Activated CD4-positive, alpha-beta T cell treated with anti-CD3 and anti-CD28 coated beads, Interleukin-2, amount 50 U/mL, for 1 hour (primary cell): ENCODE data around the gene PDHA1.

Experiments
- DNase-seq: peaks from one replicate; pipeline ENCODE4 v3.0.0-alpha.2; 2020

PDHA1 gene

DNA sequence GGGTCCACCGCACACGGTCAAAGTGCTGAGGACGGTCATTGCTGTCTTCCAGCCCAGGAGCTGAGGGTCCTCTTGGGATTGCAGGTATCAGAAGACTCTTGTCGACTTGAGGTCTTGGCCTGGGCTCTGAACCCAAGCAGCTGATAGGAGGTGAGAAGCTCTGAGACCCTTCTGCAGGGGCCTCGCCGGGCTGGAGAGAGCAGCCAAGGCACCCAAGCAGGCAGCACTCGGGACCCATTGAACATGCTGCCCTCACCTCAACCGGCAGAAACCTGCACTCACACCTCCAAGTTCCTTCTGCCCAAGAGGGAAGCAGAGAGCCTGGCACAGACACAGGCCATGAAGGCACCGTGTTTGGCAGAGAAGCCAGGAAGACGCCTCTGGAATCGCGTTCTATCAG is 34.1 kb downstream of the PDHA1 start:
- DNase-seq, result no peak

DNA sequence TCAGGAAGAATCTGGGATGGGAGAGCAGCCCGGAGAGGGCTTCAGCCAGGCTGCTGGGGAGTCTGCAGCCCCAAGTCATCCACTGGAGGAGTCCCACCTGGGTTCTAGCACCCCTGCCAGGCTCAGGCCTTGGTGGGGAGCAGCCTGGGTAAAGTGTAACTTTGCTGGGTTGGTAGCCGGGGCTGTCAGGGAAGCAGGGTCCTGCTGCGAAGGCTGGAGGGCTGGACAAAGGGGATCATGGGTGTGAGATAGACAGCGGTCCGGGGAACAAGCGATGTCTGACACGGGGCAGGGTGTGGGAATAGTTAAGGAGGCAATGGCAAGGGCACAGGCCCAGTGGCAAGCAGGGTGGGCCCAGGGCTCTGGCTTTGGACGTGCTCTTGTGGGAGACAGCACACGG is 37.6 kb downstream of the PDHA1 start:
- no peak for DNase-seq

DNA sequence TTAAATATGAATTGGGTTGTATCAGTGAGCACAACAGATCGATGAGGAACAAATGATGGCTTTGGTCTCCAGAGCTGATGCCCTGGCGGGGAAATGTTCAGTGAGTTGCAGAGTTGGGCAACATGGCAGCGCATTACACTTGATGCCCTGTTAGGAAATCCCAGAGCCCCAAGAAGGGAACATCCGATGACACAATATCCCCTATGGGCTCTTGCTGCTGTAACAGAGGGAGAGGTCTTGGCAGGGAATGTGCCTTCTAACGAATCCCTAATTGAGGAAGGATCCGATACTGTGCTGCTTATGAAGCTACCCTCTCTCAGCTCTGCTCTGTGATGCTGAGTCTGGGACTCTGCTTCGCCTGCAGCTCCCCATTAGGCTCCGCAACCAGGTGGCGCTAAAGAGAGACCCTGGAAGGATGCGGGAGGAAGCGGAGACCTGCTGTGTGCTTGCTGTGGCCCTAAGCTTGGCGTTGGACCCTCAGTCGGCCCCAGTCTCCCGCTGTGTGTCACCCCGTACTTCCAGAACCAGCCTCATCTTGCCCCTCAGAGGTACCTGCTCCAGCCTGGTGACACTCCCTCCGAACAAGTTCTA is 38.9 kb downstream of the PDHA1 start:
- peak; percentile 48 for DNase-seq

DNA sequence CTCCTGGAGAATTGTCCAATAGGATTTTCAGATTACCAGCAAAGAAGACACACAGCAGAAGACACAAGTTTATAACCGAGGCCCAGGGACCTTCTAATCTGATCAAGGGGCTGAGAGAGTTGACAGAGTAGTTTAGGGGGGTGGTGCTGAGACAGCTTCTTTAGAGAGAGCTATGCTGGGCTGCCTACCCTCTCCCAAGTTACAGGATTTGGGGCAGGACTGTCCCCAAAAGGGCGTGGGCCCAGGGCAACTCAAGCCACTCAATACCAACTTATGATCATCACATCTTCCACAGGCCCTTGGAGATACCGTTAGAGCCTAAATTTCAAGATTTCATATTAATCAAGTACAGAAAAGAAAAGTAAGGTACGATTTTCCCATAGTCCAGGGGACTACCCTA is 43.0 kb downstream of the PDHA1 start:
- DNase-seq, result no peak

DNA sequence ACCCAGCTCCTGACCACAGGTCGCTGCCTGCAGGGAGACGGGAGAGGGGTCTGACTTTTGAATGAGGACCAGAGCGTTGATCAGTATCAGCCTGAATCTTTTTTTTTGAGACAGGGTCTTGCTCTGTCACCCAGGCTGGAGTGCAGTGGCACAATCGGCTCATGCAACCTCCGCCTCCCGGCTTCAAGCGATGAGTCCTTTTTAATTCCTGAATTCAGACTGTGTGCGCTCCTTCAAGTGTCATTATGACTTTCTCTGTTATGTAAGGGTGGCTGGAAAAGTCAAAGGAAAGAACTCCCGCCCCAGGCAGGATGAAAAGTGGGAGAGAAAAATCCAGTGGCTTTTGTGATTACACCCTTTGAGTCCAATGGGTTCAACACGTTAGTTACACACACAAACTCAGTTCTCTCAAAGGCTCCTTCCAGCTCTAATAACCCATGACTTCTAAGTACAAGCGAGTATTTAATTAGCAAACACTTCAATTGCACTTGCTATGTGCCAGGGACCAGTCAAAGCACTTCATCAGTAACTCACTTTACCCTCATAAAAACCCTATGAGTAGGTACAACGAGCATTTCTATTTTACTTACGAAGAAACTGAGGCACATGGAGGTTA is 44.4 kb downstream of the PDHA1 start:
- no peak for DNase-seq

DNA sequence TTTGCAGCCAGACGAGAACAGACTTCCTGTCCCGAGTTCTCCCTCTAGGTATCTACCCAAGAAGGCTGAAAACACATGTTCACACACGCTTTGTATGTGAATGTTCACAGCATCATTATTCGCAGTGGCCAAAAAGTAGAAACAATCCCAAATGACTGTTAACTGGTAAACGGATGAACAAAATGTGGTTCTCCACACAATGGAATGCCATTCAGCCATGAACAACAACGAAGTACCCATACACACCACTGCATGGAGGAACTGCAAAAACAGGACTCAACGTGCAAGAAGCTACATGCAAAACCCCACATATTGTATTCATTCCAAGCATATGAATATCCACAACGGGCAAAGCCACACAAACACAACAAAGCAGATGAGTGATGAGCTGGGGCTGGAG is 45.0 kb downstream of the PDHA1 start:
- DNase-seq, result no peak

DNA sequence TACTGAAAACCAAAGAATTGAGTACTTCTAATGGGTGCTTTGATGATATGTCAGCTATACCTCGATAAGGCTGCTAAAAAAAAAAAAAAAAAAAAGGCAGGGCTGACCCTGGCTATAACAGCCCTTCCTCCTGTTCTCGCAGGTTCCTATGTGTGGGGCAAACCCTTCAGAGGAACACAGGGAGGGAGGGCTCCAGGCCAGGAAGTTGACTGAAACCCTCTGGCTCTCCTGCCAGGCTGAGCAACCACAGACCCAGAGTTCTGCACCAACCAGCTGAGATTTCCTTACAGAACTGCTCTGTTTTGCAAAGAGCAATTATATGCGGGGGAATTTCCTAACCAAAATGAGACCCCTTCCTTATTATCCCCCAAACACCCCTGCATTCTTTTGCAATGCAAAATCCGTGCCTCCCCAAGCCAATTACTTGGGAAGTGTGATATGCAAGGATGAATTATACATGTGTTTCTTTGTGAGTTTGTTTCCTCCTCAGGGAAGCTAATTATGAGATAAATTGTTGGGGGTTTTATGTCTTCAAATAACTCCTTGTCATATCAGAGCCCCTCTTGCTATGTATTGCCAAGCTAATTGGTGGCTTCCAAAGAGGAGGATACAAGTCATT is 45.6 kb downstream of the PDHA1 start:
- DNase-seq, result no peak

DNA sequence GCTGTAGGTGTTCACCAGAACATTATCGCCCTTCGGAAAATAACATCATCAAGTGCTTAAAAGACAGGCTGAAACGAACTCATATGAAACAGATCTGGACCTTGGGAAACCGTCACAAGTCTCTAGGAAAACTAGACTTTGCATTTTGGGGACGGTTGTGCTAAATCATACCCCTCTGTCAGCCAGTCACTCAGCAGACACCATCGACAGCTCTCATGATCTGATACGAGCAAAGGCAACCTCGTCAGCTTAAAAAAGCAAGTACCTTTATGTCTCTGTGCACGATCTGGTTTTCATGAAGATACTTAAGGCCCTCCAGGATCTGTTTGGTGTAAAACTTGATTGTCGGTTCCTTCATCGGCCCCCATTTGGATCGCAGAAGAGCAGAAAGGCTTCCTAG is 48.4 kb downstream of the PDHA1 start:
- no peak for DNase-seq

DNA sequence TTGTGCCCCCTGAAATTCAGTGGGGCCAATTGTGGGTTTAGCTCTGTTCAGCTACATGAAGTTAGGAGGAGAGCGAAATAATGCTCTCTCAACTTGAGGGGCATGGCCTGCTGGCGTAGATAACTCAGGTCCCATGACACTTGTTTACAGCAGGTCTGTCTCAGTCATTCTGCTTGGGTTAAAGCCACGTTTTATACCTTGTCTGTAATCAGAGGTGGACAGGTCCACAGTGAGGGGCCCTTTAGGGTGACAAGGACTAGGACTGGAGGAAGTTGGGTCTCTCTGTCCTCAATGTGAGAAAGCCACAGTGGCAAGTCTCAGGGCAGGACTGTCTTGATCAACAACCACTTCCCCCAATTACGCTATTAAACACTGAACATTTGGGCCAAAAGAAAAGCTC is 49.0 kb downstream of the PDHA1 start:
- DNase-seq, result no peak

DNA sequence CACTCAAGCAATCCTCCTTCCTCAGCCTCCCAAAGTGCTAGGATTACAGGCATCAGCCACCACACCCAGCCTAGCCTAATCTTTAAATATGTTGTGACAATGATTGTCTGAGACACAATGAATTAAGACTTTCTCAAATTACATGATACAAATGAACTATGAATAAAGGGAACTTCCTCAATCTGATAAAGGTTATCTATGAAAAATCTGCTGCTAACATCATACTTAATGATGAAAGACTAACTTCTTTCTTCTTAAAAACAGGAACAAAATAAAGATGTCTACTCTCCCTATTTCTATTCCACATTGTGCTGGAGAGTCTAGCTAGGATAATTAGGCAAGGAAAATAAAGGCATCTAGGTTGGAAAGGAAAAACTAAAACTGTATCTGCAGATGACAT is 60.0 kb downstream of the PDHA1 start:
- DNase-seq, result no peak

DNA sequence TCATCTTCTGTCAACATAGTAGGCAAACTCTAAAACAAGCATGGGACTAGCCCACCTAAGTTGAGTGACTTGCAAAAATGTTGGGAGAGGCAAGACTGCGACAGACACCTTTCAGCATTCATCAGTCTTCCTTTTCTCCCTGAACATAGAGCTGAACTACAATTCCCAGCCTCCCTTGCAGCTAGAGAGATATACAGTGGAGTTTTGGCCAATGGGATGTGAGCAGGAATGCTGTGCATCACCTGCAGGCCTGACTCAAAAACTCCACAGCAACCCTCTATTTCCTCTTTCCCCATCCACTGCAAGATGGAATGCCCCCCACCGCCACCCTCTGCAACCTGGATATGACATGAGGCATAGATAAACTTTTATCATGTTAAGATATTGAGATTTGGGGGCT is 66.5 kb downstream of the PDHA1 start:
- no peak for DNase-seq
